Superior temporal gyrus (tissue), 1 donor: ENCODE measurements around the gene USP44.

ENCODE experiments used
- DNase-seq: peaks from one replicate; pipeline ENCODE4 v3.0.0-alpha.2; 2016; ENCODE audit errors: extremely low spot score

USP44 gene

DNA sequence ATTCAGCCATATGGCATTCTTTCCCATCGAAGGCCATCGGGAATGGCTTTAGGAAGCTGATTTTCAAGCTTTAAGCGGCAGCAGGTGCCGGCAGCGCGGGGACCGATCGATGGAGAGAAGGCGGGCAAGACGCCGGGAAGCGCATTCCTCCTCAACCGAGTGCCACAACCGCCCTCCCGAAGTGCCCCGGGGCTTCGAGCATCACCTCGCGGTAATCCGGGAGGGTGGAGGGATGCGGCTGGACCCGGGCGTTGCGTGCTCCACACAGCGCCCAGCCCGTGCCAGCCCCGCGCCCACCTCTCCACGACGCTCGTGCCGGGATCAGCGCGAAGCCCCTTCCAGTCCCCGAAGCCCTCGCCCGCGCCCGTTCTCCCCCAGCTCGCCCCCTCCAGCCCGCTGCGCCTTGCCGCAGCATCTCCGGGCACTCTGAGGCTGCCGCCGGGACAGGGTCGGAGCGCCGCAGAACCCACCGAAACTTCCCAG is 3.2 kb downstream of the USP44 start:
- no peak for DNase-seq

- DNase-seq, result no peak
Measured at GRCh38 chr12:95547522-95548055, 3.7 kb downstream of the USP44 start.

DNA sequence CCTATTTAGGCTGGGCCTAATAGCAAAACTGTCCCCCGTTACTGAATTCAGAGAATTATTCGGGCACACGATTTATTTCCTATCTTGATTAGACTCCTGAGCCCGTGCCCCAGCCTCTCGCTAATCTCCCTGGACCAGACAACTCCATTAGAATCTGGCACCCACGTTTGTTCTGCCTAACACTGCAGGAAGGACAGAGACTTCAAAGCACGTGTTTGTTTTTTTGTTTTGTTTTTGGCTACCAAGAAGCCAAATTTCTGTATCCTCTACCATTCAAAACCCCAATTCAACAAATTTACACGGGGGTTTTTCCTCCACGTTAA is 4.8 kb downstream of the USP44 start:
- no peak for DNase-seq

DNA sequence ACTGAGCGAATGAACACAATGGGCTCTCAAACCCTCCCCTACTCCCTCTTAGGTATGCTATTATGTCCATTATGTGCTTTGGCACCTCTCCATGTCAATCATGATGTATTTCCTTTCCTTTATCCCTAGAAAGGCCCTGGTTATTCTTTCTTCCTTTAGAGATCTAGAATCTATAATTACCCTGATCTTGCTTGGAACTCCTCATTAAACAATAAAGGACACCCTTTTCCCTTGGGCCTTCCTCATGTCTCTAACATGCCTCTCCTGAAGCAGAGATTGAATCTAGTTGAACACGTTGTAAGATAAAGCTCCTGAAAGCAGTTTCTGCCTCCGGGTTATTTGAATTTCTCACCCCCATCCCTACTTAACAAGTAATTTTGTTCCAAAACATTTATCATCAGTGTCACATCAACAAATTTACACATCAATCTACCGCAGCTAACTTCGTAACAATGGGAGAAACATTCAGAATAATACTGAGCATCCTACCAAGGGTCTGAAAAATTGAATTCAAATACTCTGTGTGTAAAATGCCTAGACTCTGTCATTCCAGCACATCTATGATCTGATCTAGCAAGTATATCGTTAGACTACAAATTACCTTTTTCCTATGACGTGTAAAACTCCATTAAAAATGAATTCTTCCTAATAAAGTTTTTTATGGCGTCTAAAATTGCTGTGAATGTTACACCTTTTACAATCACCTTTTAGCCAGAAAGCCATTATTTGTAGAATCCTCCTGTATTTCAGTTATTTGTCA is 5.4 kb downstream of the USP44 start:
- DNase-seq, result no peak

- DNase-seq, result no peak
Measured at GRCh38 chr12:95545303-95545702, 6.0 kb downstream of the USP44 start.

GRCh38 chr12:95544756-95545155 is 6.5 kb downstream of the USP44 start:
- no peak for DNase-seq

GRCh38 chr12:95543305-95543704 is 8.0 kb downstream of the USP44 start:
- DNase-seq, result no peak

DNA sequence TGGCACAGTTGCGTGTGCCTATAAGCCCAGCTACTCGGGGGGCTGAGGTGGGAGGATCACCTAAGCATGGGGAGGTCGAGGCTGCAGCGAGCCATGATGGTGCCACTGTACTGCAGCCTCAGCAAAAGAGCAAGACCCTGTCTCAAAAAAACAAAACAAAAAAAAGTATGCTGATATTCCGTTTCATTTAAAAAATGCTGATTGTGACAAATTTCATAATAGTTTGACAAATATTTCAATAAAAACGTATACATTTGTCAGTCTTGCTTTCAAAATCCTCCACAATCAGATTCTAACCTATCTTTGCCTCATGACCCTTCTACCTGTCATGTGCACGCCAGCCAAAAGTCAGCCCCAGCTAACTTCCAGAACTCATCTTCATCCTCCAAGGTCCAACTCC is 9.8 kb downstream of the USP44 start:
- DNase-seq, result no peak

DNA sequence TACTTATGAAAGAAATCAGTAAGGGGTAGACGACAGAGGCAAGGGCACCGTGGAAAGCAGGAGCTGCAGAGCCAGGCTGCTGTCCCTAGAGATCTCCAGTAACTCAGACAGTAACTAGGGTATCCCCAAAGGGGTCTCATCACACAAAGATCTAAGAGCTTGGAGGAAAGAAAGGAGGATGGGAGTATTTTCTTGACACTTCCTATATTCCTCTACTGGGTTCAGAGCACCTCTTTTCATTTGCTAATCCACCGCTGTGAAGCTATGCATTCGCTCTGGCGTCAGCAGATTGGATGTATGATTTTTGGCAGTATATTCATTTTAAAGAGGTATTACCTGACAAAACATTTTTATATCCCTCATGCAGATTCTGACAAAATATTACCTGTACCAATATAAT is 12.6 kb downstream of the USP44 start:
- no peak for DNase-seq

DNA sequence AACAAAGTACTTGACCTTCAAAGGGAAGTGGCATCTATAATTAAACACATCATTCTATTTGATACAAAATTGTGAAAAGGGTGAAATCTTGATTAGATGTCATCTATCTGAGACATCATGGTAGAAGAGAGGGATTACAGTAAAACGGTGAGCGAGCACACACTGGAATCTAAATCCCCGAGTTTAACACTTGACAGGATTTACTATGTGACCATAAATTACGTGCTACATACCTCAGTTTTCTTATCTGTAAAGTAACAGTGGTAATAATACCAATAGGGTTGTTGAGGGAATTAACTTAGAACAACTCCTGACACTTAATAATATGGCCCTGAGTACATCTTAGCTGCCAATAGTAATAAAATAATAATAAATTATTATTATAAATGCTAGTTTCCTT is 13.3 kb downstream of the USP44 start:
- DNase-seq, result no peak

DNA sequence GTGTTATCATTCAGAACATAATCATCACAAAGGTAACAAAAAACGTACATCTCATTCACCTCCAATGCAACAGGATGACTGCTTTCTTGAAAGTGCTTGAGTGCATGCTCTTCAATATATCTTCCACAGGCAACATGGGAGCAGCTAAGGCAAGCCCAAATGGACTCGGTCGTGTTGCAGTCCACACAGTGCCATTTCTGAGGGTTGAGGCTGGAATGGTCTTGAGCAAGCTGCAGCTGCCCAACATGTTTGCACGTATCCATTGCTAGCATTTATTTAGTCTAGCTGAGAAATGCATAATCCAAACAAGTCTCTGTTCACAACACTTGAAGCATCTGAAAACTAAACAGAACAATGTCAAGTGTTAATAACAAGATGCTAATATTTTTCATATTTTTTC is 17.3 kb downstream of the USP44 start:
- no peak for DNase-seq

DNA sequence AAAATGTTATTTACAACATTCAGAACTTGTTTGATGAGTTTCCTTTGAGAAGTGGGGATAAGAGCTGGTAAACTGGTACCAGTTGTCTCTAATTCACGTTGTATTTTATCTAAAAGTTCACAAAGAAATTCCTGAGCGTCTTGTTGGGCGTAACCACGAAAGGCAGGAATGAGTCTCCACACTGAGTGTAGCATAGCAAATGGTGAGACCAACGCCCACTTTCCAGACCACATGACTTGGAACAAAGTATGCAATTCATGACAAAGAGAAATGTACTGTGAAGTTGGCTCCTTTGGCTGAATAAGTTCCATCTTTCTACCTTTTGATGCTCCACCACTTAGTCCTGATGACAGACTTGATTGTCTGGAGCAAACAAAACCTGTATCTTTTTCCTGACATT is 18.4 kb downstream of the USP44 start:
- DNase-seq, result no peak

DNA sequence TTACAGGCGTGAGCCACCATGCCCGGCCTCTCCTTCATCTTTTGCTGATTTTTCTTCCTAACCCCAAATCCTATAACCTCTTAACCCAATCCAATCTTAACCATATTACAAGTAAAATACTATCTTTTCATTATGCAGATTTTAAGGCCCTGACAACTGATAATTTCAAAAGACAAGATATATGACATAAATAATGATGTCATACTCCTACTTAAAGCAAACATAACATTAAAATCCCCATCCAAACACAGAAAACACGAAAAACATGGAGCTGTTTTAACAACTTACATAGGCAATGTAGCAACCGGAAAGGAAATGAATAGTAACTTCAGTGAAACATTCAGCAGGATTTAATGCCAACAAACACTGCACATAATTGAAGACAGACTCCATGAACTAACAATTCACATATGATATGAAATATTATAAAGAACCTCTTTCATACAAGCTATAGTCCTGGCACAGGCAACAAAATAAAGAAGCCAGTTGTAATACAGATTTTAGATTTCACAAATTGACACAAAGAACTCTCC is 21.5 kb downstream of the USP44 start:
- no peak for DNase-seq

DNA sequence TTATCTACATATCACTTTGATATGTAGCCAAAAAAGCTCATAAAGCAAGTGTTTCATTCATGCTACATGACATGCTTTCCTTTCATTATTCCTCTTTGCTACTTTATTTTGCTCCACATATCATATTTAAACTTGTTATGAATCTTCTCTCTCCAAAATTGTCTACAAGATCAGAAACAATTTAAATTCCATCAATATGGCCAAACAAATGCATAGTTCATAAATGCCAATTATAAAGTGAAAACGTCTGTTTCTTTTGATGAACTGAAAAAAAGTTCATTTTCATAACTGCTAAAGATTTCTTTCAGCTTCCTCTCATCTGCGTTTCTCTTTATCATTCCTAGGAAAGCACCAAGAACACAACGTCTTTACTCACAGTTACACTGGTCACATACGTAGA is 22.8 kb downstream of the USP44 start:
- DNase-seq, result no peak

DNA sequence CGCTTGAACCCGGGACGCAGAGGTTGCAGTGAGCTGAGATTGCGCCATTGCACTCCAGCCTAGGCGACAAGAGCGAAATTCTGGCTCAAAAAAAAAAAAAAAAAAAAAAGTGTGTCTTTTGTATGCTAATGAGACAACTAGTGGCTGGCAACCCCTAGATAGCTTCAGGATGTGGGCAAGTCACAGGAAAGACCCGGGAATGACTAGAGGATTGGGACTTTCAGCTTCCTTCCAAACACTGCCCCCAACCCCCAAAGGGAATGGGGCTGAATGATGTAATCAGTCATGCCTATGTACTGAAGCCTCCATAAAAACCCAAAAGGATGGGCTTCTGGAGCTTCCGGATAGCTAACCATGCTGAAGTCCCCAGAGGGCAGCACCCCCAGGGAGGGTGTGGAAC is 28.6 kb downstream of the USP44 start:
- DNase-seq, result no peak

GRCh38 chr12:95520816-95521215 is 30.5 kb downstream of the USP44 start:
- no peak for DNase-seq

DNA sequence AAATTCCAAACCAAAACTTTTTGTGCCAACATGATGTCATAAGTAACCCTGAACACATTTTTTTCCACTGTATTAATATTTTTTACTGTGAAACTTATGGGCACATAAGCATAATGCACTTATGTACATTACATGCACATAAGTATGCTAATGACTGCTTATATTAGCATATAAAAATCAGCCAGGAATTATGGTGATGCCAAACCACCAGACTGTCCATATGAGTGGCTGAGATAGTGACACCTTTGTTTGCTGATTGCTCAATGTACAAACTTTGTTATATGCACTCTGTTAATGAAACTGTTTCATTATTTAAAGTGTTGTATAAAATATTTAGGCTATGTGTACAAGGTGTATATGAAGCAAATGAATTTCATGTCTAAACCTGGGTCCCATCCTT is 32.3 kb downstream of the USP44 start:
- no peak for DNase-seq

- DNase-seq, result no peak
Measured at GRCh38 chr12:95517246-95517645, 34.0 kb downstream of the USP44 start.

DNA sequence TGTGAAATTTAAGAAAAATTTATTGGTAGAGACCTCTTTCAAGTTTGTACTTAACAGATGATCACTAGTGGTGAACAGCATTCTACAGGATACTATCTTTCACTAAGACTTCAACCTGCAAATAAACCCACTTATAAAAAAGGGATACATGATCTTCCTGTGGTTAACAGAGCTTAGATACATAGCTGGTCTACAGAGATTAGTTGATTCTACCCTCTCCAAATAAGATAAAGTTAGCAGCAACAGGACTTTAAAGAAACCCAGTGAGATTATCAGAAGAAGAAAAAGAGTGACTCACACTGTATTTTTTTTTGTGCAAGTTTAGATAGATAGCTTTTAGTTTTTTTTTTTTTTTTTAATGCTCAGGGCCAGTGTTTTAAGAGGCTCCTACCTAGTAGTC is 34.5 kb downstream of the USP44 start:
- DNase-seq, result no peak

GRCh38 chr12:95515197-95515596 is 36.1 kb downstream of the USP44 start:
- no peak for DNase-seq

GRCh38 chr12:95513599-95513998 is 37.7 kb downstream of the USP44 start:
- no peak for DNase-seq

- DNase-seq, result no peak
Measured at GRCh38 chr12:95511977-95512376, 39.3 kb downstream of the USP44 start.

GRCh38 chr12:95509300-95509699 is 42.0 kb downstream of the USP44 start:
- DNase-seq, result no peak
